ES-I3 (cell line): ENCODE results near the gene OTX2.

ENCODE experiments used
- H3K36me3 ChIP-seq: 2 replicates; pipeline ENCODE4 v1.6.1; 2013; ENCODE audit warnings: mild to moderate bottlenecking, low read length, control low read depth, moderate library complexity; ENCODE audit not compliant: insufficient read depth
- H3K4me1 ChIP-seq: 2 replicates; pipeline ENCODE4 v1.6.1; 2013; ENCODE audit warnings: mild to moderate bottlenecking, control low read depth, low read length; ENCODE audit not compliant: insufficient read depth
- H3K9ac ChIP-seq: 2 replicates; pipeline ENCODE4 v1.6.1; 2013; ENCODE audit warnings: low read depth, mild to moderate bottlenecking, low read length, moderate library complexity
- H3K9me3 ChIP-seq: 2 replicates; pipeline ENCODE4 v1.6.1; 2013; ENCODE audit warnings: mild to moderate bottlenecking, low read length, moderate library complexity; ENCODE audit not compliant: control insufficient read depth, insufficient read depth

The OTX2 gene

DNA sequence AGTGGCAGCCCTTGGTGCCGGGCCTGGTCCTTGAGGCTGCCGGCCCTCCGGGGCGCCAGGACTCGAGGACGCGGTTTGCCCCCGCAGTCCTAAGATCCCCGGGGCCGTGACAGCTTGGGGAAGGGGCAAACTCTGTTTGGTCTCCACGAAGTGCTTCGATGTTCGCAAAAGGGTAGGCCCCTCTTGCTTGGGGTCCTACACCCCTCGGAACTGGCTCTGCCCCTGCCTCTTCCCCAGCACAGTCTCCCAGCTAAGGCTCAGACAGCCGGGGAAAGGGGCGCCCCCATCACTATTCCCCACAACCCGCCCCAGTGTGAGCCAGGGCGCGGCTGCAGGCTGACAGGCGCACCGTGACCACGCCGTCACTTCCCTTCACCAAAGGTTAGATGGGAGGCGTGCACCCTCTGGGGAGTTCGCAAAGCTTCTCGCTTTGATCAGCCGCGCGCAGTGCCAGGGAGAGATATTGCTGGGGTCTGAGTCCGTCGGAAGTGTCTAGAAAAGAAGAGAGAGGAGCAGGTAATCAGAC is 7.2 kb upstream of the OTX2 start:
- H3K9me3 ChIP-seq = no peaks in the 10 kb centered on the region
- peak overlapping the region; percentile 48 for H3K9ac ChIP-seq
- H3K4me1 ChIP-seq = peaks cover 6% of the 10 kb centered on the region; the same call in 1 of the 2 replicates
- H3K36me3 ChIP-seq = no peaks in the 10 kb centered on the region

- Histone ChIP-seq H3K9me3 (no peaks in the 10 kb centered on the region), H3K36me3 (no peaks in the 10 kb centered on the region), H3K4me1 (peaks cover 8% of the 10 kb centered on the region; the same call in 1 of the 2 replicates), H3K9ac (peak overlapping the region; percentile 48)
These were observed 6.5 kb upstream of the OTX2 start for GRCh38 chr14:56816574-56817391.

DNA sequence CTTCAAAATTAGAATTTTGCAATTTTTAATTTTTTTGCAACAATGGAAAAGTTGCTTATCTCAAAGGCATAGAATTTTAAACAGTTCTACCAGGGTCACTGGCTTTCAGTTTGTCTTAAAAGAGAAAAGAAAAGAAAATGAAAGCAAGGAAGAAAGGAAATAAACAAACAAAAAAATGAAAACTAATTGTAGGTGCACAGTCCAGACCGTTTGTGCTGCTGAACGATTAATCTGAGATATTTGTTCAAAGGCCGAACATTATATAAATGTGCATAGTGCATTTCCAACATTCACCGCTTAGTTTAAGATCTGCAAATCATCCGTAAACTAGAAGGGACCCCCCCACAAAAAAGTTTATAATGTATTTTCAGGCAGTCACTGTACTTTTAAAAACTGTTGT is 5.5 kb upstream of the OTX2 start:
- Histone ChIP-seq H3K9ac (no peak overlapping the region), H3K36me3 (no peaks in the 10 kb centered on the region), H3K9me3 (no peaks in the 10 kb centered on the region), H3K4me1 (peaks cover 8% of the 10 kb centered on the region; the same call in 1 of the 2 replicates)

DNA sequence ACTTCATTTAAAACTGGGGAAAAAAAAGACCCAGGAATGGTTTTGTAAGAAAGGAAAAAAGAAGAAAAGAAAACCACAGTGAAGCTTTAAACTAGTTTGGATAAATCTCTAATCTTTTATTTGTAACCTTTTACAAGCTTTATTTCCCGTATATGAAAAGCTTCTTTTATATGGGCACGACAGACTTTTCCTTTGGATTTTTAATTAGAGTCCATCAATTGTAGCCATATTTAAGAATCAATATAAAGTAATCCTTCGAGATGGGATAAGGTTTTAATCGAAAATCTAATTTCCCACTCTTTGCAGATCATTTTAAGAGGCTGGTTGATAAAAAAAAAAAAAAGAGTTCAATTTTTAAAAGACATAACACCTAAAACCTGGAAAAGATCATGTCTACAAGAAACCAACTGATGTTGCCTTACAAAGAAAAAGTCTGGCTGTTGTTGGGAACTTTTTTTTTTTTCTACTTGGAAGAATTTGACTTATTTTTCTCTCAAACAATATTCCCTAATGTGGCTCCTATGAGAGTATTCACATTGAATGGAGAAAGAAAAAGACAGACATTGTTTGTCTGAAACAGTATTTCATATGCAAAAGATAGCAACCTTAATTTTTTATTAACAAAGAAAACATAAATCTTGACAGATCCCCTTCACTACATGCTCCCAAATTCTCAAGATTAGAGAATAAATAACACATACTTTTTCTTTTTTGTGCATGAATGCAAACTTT is 4.9 kb upstream of the OTX2 start:
- no peaks in the 10 kb centered on the region for H3K9me3 ChIP-seq
- peaks cover 8% of the 10 kb centered on the region; the same call in 1 of the 2 replicates for H3K4me1 ChIP-seq
- no peaks in the 10 kb centered on the region for H3K36me3 ChIP-seq
- no peak overlapping the region for H3K9ac ChIP-seq

- Histone ChIP-seq H3K36me3 (no peaks in the 10 kb centered on the region), H3K9ac (no peak overlapping the region), H3K4me1 (peaks cover 8% of the 10 kb centered on the region; the same call in 1 of the 2 replicates), H3K9me3 (no peaks in the 10 kb centered on the region)
These were observed 4.3 kb upstream of the OTX2 start for GRCh38 chr14:56814519-56814959.

GRCh38 chr14:56813143-56813551 is 2.9 kb upstream of the OTX2 start:
- no peak overlapping the region for H3K9ac ChIP-seq
- H3K36me3 ChIP-seq = no peaks in the 10 kb centered on the region
- H3K4me1 ChIP-seq = peaks cover 8% of the 10 kb centered on the region
- H3K9me3 ChIP-seq = no peaks in the 10 kb centered on the region

GRCh38 chr14:56812364-56813141 is 2.3 kb upstream of the OTX2 start:
- no peaks in the 10 kb centered on the region for H3K36me3 ChIP-seq
- H3K4me1 ChIP-seq = peaks cover 9% of the 10 kb centered on the region
- H3K9me3 ChIP-seq = no peaks in the 10 kb centered on the region
- H3K9ac ChIP-seq = peak overlapping the region; percentile 5; the same call in 1 of the 2 replicates

GRCh38 chr14:56811593-56812363 is 1.5 kb upstream of the OTX2 start:
- H3K9ac ChIP-seq = peak overlapping the region; percentile 33; the same call in 1 of the 2 replicates
- no peaks in the 10 kb centered on the region for H3K9me3 ChIP-seq
- H3K4me1 ChIP-seq = peaks cover 17% of the 10 kb centered on the region
- no peaks in the 10 kb centered on the region for H3K36me3 ChIP-seq

DNA sequence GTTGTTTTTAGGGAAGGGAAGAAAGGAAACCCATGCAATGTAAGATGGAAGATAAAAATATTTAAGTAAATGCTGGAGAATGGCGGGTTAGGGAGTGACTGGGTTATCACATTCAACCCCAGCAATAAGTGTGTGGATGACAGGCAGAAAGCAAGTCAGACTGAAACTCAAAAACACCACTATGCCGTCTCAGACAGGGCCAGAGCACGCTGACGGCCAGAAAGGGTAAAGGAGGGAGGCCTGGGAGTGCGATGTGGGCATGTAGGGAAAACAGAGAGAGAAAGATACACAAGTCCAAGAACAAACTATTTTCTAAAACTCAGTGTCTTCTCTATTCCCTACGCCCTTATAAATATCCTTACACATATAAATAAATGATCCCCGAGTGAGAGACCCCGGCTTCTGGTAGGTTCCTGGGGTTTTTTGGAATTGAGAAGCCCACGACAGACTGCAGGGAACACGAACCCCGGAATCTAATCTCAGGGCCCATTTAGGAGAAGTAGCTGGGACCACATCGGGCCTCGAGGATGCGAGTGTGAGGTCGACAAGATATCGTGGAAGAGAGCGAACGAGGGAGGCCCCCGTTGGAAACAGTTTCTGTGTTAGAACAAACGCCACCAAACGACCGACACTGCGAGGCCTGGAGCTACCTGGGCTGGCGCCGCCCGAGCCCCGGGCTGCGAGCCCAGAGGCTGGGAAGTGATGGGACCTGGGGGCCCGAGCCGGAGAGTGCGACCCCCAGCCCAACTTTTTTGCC is 735 bp upstream of the OTX2 start:
- Histone ChIP-seq H3K4me1 (peaks cover 18% of the 10 kb centered on the region), H3K9ac (peak overlapping the region; percentile 33; the same call in 1 of the 2 replicates), H3K9me3 (no peaks in the 10 kb centered on the region), H3K36me3 (no peaks in the 10 kb centered on the region)

- Histone ChIP-seq H3K9me3 (no peaks in the 10 kb centered on the region), H3K36me3 (no peaks in the 10 kb centered on the region), H3K9ac (peak overlapping the region; percentile 49; the same call in 1 of the 2 replicates), H3K4me1 (peaks cover 18% of the 10 kb centered on the region)
These were observed 771 bp downstream of the OTX2 start for GRCh38 chr14:56809270-56810146.

DNA sequence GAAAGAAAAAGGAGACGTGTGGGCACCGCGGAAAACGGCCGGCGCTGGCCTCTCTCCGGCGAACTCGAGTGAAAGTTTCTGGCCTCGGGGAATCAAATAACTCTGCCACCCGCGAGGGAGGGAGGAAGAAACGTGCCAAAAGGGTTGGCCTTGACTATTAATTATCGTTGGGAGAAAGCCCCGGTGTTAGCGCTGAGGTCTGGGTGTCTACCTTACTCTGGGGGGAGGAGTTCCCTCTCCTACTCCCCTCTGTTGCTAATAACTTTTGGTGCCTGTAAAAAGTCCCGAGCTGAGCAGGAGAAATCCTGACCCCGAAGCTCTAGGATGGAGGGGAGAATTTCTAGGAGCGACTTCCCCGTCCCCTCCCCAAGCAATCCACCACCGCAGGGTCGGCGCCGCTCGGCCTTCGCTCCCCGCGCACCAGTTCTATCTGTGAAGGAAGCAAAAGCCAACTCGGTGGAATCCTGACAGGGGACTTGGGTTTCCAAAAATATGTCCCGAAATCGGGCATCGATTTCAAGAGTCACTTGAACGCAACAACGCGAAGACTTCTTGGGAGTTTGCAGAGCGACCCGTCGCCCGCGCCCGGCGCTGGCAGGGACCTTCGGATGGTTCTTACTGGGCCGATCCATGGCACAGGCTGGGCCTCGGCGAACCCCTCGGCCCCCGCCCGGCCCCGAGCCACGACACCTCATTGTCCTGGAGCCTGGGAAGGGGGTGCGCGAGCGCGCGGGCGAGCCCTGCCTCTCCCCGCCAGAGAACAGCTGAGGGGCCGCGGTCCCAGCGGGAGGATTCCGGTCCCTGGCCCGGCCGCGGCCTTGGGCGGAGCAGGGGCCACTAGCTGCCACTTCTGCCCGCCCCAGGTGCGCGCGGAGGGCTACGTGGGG is 1.7 kb downstream of the OTX2 start:
- peak overlapping the region; percentile 49; the same call in 1 of the 2 replicates for H3K9ac ChIP-seq
- H3K4me1 ChIP-seq = peaks cover 18% of the 10 kb centered on the region

GRCh38 chr14:56808110-56808382 is 2.2 kb downstream of the OTX2 start:
- Histone ChIP-seq H3K9ac (peak overlapping the region; percentile 49; the same call in 1 of the 2 replicates), H3K4me1 (peaks cover 18% of the 10 kb centered on the region), H3K36me3 (no peaks in the 10 kb centered on the region), H3K9me3 (no peaks in the 10 kb centered on the region)

More for the DNA sequence above, 1.7 kb downstream of the OTX2 start:
- Histone ChIP-seq H3K9me3 (no peaks in the 10 kb centered on the region), H3K36me3 (no peaks in the 10 kb centered on the region)
